ENCODE results near the gene MYO9A.

MYO9A gene

GRCh38 chr15:71775856-71776255 is 342.1 kb downstream of the MYO9A start:
- no peak for TF ChIP-seq CTCF (IDR thresholded peaks at IDR 0.05; ENCODE audit: low read depth, low read length)
- DNase-seq (ENCODE audit: extremely low read depth, low read depth), result no peak

GRCh38 chr15:71773206-71773859 is 344.6 kb downstream of the MYO9A start:
- no peak for TF ChIP-seq CTCF (IDR thresholded peaks at IDR 0.05; ENCODE audit: low read depth, low read length)
- no peak for DNase-seq (ENCODE audit: extremely low read depth, low read depth)
